ENCODE measurements around the gene IL2RA.
"Not testable (repeated sequence)": the region's sequence is repeated elsewhere in the genome, so short reads cannot be mapped to it uniquely, and the experiment has no call there.

The IL2RA gene

DNA sequence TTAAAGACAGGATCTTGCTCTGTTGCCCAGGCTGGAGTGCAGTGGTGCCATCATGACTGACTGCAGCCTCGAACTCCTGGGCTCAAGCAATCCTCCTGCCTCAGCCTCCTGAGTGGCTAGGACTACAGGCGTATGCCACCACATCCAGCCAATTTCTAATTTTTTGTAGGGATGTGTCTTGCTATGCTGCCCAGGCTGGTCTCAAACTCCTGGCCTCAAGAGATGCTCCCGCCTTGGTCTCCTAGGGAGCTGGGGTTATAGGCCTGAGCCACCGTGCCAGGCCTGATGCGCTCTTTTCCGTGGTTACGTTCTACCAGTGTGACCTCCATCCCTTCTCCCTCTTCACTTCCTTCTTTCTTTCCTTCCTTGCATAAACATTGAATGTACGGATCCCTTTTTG is 50.6 kb downstream of the IL2RA start:
- DNase-seq: no peak

DNA sequence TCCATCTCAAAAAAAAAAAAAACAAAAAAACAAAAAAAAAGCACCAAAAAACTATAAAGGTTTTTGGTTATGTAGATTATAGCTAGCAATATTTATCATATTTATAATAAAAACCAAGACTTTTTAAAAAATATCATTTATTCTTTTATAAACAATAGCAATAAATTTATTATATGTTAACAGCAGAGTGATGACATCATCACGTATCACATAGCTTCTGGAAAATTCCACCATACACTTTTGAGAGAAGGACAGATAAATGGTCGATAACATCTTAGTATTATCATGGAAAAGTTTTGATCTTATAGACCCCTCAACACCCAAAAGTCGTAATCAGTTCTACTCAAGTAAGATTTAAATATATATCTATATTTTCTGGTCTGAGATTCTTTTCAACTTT is 51.6 kb downstream of the IL2RA start:
- no peak for DNase-seq

DNA sequence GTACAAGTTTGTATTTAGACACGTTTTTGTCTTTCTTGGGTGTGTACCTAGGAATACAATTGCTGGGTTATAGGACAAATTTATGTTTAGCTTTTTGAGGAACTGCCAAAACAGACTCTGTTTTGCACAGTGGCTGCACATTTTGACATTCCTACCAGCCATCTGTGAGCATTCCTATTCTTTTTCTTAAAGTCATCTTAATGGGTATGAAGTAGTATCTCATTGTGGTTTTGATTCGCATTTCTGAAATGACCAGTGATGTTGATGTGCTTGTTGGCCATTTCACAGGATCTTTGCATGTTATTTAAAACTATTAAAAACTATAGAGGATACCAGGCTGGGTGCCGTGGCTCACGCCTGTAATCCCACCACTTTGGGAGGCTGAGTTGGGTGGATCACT is 52.2 kb downstream of the IL2RA start:
- DNase-seq: no peak

GRCh38 chr10:6009150-6009549 is 53.0 kb downstream of the IL2RA start:
- no peak for DNase-seq

GRCh38 chr10:6008497-6009142 is 53.5 kb downstream of the IL2RA start:
- no peak for DNase-seq

- DNase-seq: no peak
Observed at GRCh38 chr10:6006991-6007390, 55.2 kb downstream of the IL2RA start.

DNA sequence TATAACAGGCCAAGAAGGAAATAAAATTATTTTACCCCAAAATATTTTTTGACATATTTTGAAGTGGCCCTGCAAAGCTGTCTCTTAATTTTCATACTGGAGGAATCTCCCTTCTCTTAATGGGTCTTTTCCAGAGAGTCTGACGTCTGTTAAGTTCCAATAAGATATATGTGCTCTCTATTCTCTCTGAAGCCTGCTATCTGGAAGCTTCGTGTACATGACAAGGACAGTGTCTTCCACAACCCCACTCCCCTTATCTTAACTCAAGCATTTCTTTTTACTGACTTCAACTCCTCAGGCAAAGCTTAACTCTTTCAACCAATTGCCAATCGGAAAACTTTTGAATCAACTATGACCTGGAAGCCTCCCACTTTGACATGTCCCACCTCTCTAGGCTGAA is 55.6 kb downstream of the IL2RA start:
- DNase-seq: no peak

DNA sequence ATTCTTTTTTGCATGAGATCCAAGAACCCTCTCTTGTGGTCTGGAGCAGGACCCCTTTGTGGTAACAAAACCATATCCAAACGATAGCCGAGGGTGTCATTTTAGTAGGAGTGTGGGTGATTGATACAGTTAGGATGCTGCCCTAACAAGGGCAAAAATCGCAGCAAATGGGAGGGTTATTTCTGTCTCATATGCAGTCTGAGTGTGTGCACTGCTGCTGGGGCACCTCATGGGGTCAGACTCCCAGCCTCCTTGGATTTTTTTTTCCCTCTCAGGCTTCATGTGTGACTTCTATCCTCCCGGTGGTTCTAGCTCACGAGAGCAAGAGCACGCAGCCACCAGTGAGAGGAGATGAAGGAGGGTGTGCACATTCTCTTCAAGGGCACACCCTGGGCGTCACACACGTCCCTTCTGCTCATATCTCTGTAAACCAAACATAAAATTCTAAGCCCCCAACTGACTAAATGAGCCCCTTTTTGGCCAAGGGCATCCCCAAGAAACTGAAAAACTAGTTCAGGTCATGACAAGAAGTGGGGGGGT is 56.2 kb downstream of the IL2RA start:
- DNase-seq: no peak

DNA sequence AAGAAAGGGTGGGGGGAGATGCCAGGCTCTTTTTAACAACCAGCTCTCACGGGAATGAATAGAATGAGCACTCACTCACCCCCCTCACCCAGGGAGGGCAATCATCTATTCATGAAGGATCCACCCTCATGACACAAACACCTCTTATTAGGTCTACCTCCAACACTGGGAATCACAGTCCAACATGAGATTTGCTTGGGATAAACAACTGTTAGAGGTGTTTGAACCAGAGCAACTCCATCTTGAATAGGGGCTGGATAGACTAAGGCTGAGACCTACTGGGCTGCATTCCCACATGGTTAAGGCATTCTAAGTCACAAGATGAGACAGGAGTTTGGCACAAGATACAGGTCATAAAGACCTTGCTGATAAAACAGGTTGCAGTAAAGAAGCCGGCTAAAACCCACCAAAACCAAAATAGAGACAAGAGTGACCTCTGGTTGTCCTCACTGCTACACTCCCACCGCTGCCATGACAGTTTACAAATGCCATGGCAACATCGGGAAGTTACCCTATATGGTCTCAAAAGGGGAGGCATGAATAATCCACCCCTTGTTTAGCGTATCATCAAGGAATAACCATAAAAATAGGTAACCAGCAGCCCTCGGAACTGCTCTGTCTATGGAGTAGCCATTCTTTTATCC is 56.9 kb downstream of the IL2RA start:
- not testable (repeated sequence) for DNase-seq

GRCh38 chr10:6002809-6003510 is 59.2 kb downstream of the IL2RA start:
- DNase-seq: no peak

GRCh38 chr10:5999440-6000165 is 62.6 kb downstream of the IL2RA start:
- DNase-seq: no peak

- DNase-seq: no peak
Observed at GRCh38 chr10:5996696-5997095, 65.5 kb downstream of the IL2RA start.

- DNase-seq: no peak
Observed at GRCh38 chr10:5992398-5992797, 69.8 kb downstream of the IL2RA start.

GRCh38 chr10:5991708-5992107 is 70.5 kb downstream of the IL2RA start:
- no peak for DNase-seq

DNA sequence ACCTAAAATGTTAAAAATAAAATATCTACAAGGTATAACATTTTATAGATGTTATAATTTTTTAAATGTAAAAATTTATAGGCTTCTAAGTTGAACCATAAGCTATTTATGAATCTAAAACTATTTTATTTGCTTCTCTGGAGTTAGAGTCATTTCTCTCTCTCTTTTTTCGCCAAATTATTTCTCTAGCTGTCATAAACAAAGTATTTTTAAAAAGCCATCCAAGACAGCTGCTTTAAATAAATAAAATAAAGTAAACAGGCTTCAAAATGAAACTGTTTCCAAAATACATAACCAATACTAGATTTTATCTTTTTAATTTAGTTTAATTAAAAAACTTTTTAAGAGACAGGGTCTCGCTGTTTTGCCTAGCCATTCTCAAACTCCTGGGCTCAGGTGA is 72.4 kb downstream of the IL2RA start:
- DNase-seq: no peak

DNA sequence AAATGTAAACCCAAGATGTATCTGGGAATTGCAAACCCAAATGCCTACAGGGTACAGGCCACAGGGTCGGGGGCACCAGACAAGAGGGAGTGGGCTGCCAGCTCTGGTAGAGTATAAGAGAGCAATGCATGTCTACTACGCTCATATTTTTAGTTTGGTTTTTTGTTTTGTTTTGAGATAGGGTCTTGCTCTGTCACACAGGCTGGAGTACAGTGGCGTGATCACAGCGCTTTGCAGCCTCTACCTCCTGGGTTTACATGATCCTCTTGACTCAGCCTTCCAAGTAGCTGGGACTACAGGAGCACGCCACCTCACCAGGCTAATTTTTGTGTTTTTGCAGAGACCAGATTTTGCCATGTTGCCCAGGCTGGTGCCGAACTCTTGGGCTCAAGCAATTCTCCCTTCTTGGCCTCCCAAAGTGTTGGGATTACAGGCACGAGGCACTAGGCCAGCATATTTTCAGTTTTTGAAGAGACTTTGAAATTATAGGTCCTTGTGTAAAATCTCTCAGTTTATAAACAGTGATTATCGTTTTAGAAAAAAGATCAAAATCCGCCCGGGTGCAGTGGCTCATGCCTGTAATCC is 73.7 kb downstream of the IL2RA start:
- no peak for DNase-seq

DNA sequence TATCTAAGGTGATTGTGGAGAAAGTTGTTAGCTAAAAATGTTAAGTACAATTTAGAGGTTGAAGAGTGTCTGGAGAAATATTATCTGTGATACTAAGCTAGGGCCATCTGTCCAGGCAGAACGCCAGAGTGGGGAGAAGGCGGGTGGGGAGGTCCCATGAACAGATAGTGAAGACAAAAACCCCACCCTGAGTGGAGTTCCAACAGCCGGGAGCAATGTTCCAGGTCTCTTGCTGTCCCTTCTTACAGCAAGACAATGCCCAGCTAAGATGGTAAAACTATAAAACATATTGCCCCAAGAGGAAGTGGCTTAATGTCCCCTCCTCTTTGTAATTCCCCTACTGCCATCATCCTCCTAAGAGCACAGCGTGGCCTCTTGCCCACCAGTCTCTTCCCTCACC is 74.4 kb downstream of the IL2RA start:
- DNase-seq: no peak

DNA sequence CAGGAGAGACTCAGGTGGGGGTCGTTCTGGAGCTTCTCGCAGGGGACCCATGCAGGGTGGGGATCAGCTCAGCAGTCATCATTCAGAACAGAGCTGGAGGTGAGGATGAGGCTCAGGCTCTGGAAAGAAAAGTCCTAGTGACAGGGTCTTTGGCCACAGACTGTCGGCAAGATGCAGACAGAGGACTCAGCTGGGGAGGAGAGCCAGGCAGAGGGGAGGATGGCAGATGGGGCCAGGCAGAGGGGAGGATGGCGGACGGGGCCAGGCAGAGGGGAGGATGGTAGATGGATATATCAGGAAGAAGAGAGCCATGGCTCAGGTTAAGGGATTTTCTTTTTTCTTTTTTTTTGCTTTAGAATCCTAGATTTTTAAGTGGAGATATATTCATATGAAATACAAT is 77.1 kb downstream of the IL2RA start:
- DNase-seq: no peak

GRCh38 chr10:5983774-5984173 is 78.4 kb downstream of the IL2RA start:
- no peak for DNase-seq

DNA sequence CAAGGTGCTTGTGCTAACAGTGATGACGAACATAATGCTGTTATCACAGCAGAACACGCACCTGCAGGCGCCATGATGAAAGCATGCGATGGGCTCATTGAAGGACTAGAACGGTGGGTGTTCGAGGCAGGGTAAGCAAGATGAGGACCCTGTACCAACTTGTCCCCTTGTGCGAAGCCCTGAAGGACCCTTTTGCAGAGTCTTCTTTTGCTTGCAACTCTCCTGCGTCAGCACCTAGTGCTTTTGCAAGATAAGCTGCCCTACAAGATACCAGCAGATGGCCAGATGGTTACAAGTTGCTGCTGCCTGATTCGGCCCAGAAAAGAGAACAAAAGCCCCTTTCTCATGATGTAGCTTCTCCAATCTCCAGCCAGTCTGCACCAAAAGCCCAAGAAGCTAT is 80.6 kb downstream of the IL2RA start:
- no peak for DNase-seq

- no peak for DNase-seq
Observed at GRCh38 chr10:5978230-5978489, 84.0 kb downstream of the IL2RA start.

DNA sequence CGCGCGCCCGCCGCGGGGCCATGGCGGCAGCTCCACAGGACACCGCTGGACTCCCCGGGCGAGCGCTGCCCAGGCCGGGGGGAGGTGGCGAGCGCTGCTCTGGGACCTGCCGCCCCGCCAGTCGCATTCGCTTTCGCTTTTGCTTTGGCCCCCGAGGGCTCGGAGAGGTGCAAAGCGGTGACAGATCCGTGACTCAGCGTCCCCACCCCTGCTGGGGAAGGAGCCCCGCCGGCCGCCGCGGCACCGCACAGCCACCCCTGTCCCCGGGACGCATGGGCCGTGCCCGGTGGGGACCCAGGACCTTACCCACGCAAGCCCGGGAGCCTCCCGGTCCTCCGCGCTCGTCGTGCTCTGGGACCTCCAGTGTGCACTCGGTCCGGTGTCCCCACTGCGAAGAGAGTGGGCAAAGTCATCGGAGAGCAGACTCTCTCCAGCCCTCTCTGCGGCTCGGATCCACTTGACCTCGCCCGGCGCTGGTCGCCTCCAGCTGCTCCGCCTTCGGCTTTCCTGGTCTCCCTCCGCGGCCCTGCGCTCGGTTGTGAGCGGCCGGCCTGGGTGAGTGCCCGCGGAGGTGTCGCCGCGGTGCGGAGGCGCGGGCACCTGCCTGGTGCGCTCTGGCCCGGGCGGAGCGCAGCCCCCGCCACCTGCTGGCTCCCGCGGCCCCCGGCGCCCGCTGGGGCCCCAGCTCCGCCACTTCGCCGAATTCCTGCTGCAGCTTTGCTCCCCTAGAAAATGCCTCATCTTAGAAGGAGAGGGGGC is 84.5 kb downstream of the IL2RA start, which contains the start of gene IL15RA:
IL15RA (minus strand) TSS at position 73 of the 759 bp plus-strand sequence; CDS start at position 22, 51 bp downstream.
- peak; percentile 7 for DNase-seq

Data from NCI-H510A (cell line).